ENCODE measurements around the gene TTYH3.
"Not testable (repeated sequence)": the region's sequence is repeated elsewhere in the genome, so short reads cannot be mapped to it uniquely, and the experiment has no call there.

Gene TTYH3

GRCh38 chr7:2607923-2608904, 23.6 kb upstream of the TTYH3 start:
- no peak overlapping the region for H3K4me3 ChIP-seq (ENCODE audit: low read depth, low read length)
- DNase-seq (ENCODE audit: low read depth) = no peak
- TF ChIP-seq CTCF (IDR thresholded peaks at IDR 0.05; ENCODE audit: control insufficient read depth, extremely low read depth, insufficient read depth) = no peak

- no peak overlapping the region for H3K4me3 ChIP-seq (ENCODE audit: low read depth, low read length)
- peak; percentile 25; the same call in 1 of the 2 replicates for TF ChIP-seq CTCF (IDR thresholded peaks at IDR 0.05; ENCODE audit: control insufficient read depth, extremely low read depth, insufficient read depth)
- DNase-seq (ENCODE audit: low read depth) = no peak
Observed at GRCh38 chr7:2608921-2609411, 22.8 kb upstream of the TTYH3 start.

GRCh38 chr7:2609646-2610045, 22.1 kb upstream of the TTYH3 start:
- not testable (repeated sequence) for H3K4me3 ChIP-seq (ENCODE audit: low read depth, low read length); DNase-seq (ENCODE audit: low read depth)

DNA sequence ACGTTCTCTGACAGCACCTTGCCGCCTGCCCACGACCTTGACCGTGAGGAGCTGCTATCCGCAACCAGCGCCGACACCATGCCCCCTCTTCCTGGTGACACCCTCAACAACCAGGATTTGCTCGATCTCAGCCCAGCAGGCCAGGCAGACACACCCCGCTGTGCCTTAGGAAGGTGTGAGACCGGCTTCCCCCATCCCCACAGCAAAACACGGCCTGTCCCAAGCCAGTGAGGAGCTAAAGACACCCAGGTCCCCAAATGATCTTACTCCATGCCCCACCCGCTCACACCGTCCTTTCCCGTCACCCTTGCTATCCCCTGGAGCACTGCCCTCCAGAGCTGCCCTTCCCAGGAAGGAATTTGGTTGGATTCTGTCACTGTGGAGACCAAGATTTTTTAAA, 21.3 kb upstream of the TTYH3 start:
- no peak for DNase-seq (ENCODE audit: low read depth)
- no peak overlapping the region for H3K4me3 ChIP-seq (ENCODE audit: low read depth, low read length)
- no peak for TF ChIP-seq CTCF (IDR thresholded peaks at IDR 0.05; ENCODE audit: control insufficient read depth, extremely low read depth, insufficient read depth)

DNA sequence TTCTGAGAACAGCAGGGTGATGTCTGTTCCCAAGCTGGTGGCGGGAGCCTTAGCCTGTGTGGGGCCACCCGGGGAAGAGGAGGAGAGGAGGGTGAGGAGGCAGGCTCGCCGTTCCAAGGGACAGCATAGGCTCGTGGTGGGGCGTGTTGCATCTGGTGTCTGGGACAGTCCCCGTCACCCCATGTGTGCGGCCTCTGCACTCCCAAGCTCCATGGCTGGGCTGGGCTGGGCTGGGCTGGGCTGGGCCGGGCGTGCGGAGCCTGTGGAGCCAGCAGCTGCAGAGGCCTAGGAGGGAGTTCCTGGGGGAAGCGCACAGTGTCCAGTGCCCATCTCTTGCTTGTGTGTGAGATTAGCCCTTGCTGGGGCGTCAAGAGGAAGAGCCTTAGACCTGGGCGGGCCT, 20.9 kb upstream of the TTYH3 start:
- no peak overlapping the region for H3K4me3 ChIP-seq (ENCODE audit: low read depth, low read length)
- no peak for DNase-seq (ENCODE audit: low read depth)
- no peak for TF ChIP-seq CTCF (IDR thresholded peaks at IDR 0.05; ENCODE audit: control insufficient read depth, extremely low read depth, insufficient read depth)

DNA sequence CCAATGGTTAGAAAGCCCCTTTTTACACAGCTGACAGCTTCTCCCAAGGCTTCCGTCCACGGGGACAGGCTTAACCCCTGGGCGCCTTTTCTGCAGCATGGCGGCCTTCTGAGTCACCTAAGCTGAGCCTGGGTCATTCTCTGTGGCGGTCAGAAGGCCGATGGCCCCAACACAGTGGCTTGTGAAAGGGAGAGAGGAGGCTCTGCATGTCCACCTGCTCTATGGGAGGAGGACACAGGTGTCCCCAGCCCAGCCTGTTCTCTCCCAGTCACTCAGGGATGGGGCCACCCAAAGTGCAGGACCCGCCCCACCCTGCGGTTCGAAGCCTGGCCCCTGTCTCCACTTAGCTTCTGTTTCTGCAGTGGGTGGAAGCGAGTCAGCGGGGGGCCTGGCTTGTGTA, 20.4 kb upstream of the TTYH3 start:
- no peak for DNase-seq (ENCODE audit: low read depth)
- H3K4me3 ChIP-seq (ENCODE audit: low read depth, low read length) = no peak overlapping the region
- no peak for TF ChIP-seq CTCF (IDR thresholded peaks at IDR 0.05; ENCODE audit: control insufficient read depth, extremely low read depth, insufficient read depth)

- no peak overlapping the region for H3K4me3 ChIP-seq (ENCODE audit: low read depth, low read length)
- DNase-seq (ENCODE audit: low read depth) = no peak
- TF ChIP-seq CTCF (IDR thresholded peaks at IDR 0.05; ENCODE audit: control insufficient read depth, extremely low read depth, insufficient read depth) = no peak
Observed at GRCh38 chr7:2611922-2612321, 19.9 kb upstream of the TTYH3 start.
